HUDEP-2 (cell line): ENCODE data around the gene TMEM234.
A peak's percentile ranks its signal among the peaks of the same experiment; 100 is the strongest.
"Not testable (repeated sequence)": the region's sequence is repeated elsewhere in the genome, so short reads cannot be mapped to it uniquely, and the experiment has no call there.

Experiments used
- DNase-seq, 76 experiments: peaks; one replicate each; lab custom pipeline; 2025; ENCODE audit not compliant: unreplicated experiment in 76 of 76; lab: John Stamatoyannopoulos, UW

Gene TMEM234

GRCh38 chr1:32221980-32222755 lies at the start of gene TMEM234, which contains the start of gene EIF3I:
TMEM234 (minus strand) TSS chr1:32222353; CDS start chr1:32222322, 31 bp downstream.
EIF3I (plus strand) TSS chr1:32222407; CDS start chr1:32222442, 35 bp downstream.
- DNase-seq, result peak in 73 of 76 experiments; percentile 24 to 89 (median 76)

DNA sequence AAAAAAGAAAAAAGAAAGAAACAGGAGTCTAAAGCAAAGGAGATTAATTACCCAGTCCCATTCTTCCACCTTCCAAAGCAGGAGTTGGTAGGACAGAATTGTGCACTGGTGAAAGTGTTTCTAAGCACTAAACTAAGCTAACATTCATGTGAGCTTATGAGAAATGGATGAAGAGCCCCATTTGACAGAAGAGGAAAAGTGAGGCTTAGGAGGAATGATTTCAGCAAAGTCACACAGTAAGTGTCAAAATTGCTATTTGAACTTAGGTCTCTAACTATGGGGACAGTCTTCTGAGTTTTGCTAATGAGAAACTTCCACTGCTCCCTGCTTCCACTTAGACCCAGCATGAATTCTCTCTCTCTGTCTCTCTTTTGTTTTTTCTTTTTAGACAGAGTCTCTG lies 47.6 kb upstream of the TMEM234 start:
- DNase-seq, result no peak

DNA sequence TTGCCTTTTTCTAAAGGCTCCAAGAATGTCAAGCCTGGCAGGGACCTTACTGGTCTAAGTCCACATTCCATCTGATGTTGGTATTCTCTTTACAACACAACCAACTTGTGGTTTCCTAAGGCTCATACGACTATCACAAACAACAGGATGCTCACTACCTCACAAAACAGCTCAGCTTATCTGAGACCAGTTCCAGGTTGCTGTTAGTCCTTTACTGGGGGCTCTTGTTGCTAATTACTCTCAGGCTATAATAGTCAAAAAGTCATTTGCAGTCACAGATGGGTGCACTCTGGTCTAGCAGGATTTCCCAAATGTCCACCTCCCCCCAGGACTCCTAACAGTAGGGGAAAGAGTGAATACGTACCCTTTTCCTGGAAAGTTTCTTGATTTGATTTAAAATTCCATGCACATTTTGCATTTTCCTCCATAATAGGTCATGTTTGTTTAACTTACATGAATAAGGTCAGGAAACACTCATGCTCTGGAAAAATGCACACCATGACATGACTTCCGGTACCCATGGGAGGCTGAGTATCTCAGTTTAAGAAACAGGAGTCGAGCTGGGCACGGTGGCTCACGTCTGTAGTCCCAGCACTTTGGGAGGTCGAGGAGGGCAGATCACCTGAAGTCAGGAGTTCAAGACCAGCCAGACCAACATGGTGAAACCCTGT lies 44.9 kb upstream of the TMEM234 start:
- no peak for DNase-seq

DNA sequence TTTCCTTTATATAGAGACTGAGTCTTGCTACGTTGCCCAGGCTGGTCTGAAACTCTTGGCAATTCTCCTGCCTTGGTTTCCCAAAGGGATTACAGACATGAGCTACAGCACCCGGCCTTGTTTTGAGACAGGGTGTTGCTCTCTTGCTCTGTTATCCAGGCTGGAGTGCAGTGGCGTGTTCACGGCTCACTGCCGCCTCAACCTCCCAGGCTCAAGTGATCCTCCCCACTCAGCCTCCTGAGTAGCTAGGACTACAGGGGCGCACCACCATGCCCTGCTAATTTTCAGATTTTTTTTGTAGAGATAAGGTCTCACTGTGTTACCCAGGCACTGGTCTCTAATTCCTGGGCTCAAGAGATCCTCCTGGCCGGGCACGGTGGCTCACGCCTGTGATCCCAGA lies 43.7 kb upstream of the TMEM234 start:
- DNase-seq, result no peak

DNA sequence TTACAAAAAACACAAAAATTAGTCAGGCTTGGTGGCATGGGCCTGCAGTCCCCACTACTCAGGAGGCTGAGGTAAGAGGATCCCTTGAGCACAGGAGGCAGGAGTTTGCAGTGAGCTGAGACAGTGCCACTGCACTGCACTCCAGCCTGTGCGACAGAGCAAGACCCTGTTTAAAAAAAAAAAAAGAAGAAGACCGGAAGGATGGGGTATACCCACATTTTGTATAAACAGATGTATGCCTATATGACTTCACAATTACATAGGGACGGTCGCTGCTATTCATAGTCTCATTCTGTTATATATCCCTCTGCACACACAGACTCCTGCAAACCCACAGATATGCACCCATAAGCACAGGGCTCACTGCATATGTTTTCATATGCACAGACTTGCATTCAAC lies 41.6 kb upstream of the TMEM234 start:
- no peak for DNase-seq

DNA sequence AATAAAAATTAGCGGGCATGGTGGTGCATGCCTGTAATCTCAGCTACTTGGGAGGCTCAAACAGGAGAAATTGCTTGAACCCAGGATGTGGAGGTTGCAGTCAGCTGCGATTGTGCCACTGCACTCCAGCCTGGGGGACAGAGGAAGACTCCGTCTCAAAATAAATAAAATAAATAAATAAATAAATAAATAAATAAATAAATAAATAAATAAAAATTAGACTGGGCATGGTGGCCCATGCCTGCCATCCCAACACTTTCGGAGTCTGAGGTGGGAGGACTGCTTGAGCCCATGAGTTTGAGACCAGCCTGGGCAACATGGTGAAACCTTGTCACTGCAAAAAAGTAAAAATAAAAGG lies 41.1 kb upstream of the TMEM234 start:
- not testable (repeated sequence) for DNase-seq

- no peak for DNase-seq
These were observed 35.0 kb upstream of the TMEM234 start for GRCh38 chr1:32257227-32257508.

GRCh38 chr1:32256473-32257226 lies 34.5 kb upstream of the TMEM234 start:
- DNase-seq, result no peak

- DNase-seq, result no peak
These were observed 33.2 kb upstream of the TMEM234 start for GRCh38 chr1:32255072-32256071.

GRCh38 chr1:32250893-32251716 lies 29.0 kb upstream of the TMEM234 start, which contains the start of gene LCK:
LCK (plus strand) TSS chr1:32251265; CDS start chr1:32274330, 23,065 bp downstream.
- no peak for DNase-seq

- DNase-seq, result no peak
These were observed 27.8 kb upstream of the TMEM234 start for GRCh38 chr1:32249831-32250525.

DNA sequence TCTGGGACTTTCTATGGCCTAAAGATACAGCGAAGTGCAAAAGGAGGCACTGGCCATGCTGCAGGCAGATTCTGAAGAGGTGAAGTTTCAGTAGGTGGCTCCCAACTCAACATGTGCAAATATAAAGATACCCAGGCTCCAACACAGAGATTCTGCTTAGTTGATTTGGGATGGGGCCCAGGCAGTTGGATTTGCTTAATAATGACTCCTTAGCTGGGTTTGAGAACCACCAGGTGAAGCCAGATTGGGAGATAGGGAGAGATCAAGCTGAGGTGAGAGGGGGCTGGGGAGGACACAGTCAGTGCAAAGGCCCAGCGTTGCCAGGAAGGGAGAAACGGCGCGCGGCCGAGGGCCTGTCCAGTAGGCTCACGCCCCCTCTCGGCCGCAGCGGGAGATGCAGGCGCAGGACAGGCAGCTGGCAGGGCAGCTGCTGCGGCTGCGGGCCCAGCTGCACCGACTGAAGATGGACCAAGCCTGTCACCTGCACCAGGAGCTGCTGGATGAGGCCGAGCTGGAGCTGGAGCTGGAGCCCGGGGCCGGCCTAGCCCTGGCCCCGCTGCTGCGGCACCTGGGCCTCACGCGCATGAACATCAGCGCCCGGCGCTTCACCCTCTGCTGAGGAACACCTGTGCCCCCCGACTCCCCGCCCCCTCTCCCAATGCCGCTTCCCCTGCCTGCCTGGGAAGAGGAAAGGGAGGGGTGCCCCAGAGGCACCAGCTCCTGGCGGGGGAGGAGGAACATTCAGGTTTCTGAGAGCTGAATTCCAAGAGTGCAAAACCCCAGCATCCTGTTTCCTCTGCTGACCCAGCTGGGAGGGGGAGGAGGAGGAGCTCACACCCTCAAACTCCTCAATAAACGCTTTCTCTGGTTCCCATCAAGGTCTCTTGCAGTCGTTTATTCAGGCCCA lies 26.1 kb upstream of the TMEM234 start:
- peak in 67 of 76 experiments; percentile 13 to 81 (median 57) for DNase-seq

GRCh38 chr1:32247452-32247851 lies 25.3 kb upstream of the TMEM234 start:
- DNase-seq, result no peak

- no peak for DNase-seq
These were observed 24.7 kb upstream of the TMEM234 start, which contains the start of gene FAM167B for GRCh38 chr1:32246888-32247273. FAM167B (plus strand) TSS chr1:32247222; CDS start chr1:32247422, 200 bp downstream.

GRCh38 chr1:32242341-32242851 lies 20.2 kb upstream of the TMEM234 start:
- DNase-seq, result peak in 2 of 76 experiments; percentile 6 to 8

GRCh38 chr1:32241001-32241763 lies 19.0 kb upstream of the TMEM234 start:
- peak in 5 of 76 experiments; percentile 3 to 31 (median 9) for DNase-seq
